Lower lobe of right lung (tissue), 2 donors: ENCODE results near the gene SH3RF3. TPM values are rescaled to one million over a fixed set of nuclear protein-coding genes. Genes with fewer than 3 reads are reported as not detected.
A peak's percentile ranks its signal among the peaks of the same experiment; 100 is the strongest.

ENCODE experiments used
- ATAC-seq, 2 donors: fragments of 200-7000 bp; cut with Tn5 transposase; one replicate each; pipeline ENCODE4 v1.9.1; 2020 to 2022; ENCODE audit warnings: mild to moderate bottlenecking in 2 of 2, moderate library complexity in 2 of 2
- DNase-seq: peaks from one replicate; pipeline ENCODE4 v3.0.0-alpha.2; 2020
- H3K27ac ChIP-seq: fragments of 200-600 bp; one replicate; pipeline ENCODE4 v1.8.0; 2022
- H3K27me3 ChIP-seq: fragments of 200-600 bp; one replicate; pipeline ENCODE4 v1.8.0; 2022; ENCODE audit warnings: low read depth
- H3K36me3 ChIP-seq: fragments of 200-600 bp; one replicate; pipeline ENCODE4 v1.8.0; 2022; ENCODE audit warnings: mild to moderate bottlenecking
- H3K4me1 ChIP-seq: fragments of 200-600 bp; one replicate; pipeline ENCODE4 v1.8.0; 2022
- H3K4me3 ChIP-seq: fragments of 200-600 bp; one replicate; pipeline ENCODE4 v1.8.0; 2022; ENCODE audit warnings: mild to moderate bottlenecking
- H3K9me3 ChIP-seq: fragments of 200-600 bp; one replicate; pipeline ENCODE4 v1.8.0; 2022
- CTCF ChIP-seq: fragments of 200-600 bp; IDR thresholded peaks from one replicate; pipeline ENCODE4 v1.8.0; 2022; ENCODE audit warnings: antibody characterized with exemption, mild to moderate bottlenecking
- intact Hi-C: fragments of 100-400 bp; cut with DNase I; formaldehyde crosslinking; loops from one replicate; pipeline ENCODE4 v1.11.0; 2022
- total RNA-seq: library from RNA; stranded (reverse); fragmentation: NEBNext Ultra II Directional; extraction: Animal tissue kit (Norgen Biotek cat#: 25700); gene quantifications from one replicate; pipeline ENCODE4 v1.2.1, GENCODE V29; 2021
- donor health status: DM: no; HTN: yes; CAD: no; lungs with severe emphysema.

SH3RF3 gene
- total RNA-seq, 1 donor from 2014 or later = 5.7 TPM

- Histone ChIP-seq H3K27me3 (no peaks in the 10 kb centered on the region), H3K9me3 (no peaks in the 10 kb centered on the region), H3K27ac (no peak overlapping the region), H3K36me3 (no peaks in the 10 kb centered on the region), H3K4me3 (no peak overlapping the region), H3K4me1 (no peaks in the 10 kb centered on the region)
- ATAC-seq (no peak), DNase-seq (no peak)
- TF ChIP-seq CTCF = no peak
- intact Hi-C loops = no loop called here
Observed at GRCh38 chr2:109428841-109429566, 300.0 kb downstream of the SH3RF3 start.

DNA sequence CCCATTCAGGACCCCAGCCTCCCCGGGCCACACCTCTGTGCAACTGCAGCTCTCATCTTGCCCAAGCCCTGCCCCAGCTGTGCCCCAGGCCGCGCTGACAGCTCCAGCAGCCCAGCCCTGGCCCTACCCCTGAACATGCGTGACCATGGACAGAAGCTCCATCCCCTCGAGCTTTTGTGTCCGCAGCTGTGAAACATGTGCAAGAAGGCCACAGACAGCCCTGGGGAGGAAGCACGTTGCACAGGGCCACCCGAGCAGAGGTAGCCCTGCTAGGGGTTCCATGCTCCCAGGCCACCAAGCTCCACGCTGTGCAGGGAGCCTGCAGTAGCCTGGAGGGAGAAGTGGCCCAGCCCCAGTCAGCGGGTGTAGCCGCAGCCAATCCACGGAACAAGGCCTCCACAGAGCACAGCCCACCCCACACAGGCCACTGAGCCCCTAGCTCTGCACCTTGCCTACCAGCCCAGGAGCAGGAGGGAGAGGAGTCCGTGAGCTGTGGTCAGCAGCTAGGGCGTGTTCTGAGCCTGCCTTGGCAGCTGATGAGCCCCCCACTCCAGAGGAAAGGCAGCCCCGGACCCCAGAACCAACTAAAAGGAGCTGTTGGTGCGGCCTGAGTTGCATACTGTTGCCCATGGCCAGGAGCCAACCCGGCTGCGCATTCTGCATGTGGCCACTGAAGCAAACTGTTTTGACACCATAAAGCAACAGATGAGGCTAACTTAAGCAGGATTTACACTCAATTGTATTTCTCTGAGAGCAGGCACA is 300.7 kb downstream of the SH3RF3 start:
- no peak for ATAC-seq
- intact Hi-C loops = no loop called here

GRCh38 chr2:109430329-109430636 is 301.3 kb downstream of the SH3RF3 start:
- TF ChIP-seq CTCF = no peak
- intact Hi-C loops = no loop called here
- H3K27me3 ChIP-seq = no peaks in the 10 kb centered on the region
- no peak for DNase-seq
- ATAC-seq = no peak
- H3K9me3 ChIP-seq = no peaks in the 10 kb centered on the region
- H3K4me1 ChIP-seq = no peaks in the 10 kb centered on the region
- H3K4me3 ChIP-seq = no peak overlapping the region
- H3K36me3 ChIP-seq = peaks cover 4% of the 10 kb centered on the region
- no peak overlapping the region for H3K27ac ChIP-seq

More for the DNA sequence above, 300.7 kb downstream of the SH3RF3 start:
- H3K4me1 ChIP-seq = no peaks in the 10 kb centered on the region
- H3K36me3 ChIP-seq = peaks cover 4% of the 10 kb centered on the region
- H3K27me3 ChIP-seq = no peaks in the 10 kb centered on the region
- H3K27ac ChIP-seq = no peak overlapping the region
- no peaks in the 10 kb centered on the region for H3K9me3 ChIP-seq
- DNase-seq = peak; percentile 36
- TF ChIP-seq CTCF = no peak
- H3K4me3 ChIP-seq = no peak overlapping the region

GRCh38 chr2:109432421-109432820 is 303.4 kb downstream of the SH3RF3 start:
- Histone ChIP-seq H3K27ac (no peak overlapping the region), H3K9me3 (no peaks in the 10 kb centered on the region), H3K4me3 (no peak overlapping the region), H3K36me3 (peaks cover 4% of the 10 kb centered on the region), H3K4me1 (no peaks in the 10 kb centered on the region), H3K27me3 (no peaks in the 10 kb centered on the region)
- intact Hi-C loops = no loop called here
- TF ChIP-seq CTCF = no peak
- ATAC-seq (no peak), DNase-seq (peak; percentile 32)

- H3K4me3 ChIP-seq = no peak overlapping the region
- H3K27me3 ChIP-seq = no peaks in the 10 kb centered on the region
- no peak overlapping the region for H3K27ac ChIP-seq
- no peak for TF ChIP-seq CTCF
- intact Hi-C loops = no loop called here
- ATAC-seq (no peak), DNase-seq (no peak)
- peaks cover 4% of the 10 kb centered on the region for H3K36me3 ChIP-seq
- H3K9me3 ChIP-seq = no peaks in the 10 kb centered on the region
- H3K4me1 ChIP-seq = peaks cover 10% of the 10 kb centered on the region
Observed at GRCh38 chr2:109433486-109433885, 304.5 kb downstream of the SH3RF3 start.
